Skeletal muscle tissue (tissue), 4 donors: ENCODE data around the gene CALY. TPM values are rescaled to one million over a fixed set of nuclear protein-coding genes. Genes with fewer than 3 reads are reported as not detected.

Experiments used
- H3K27ac ChIP-seq: one replicate; pipeline ENCODE4 v1.7.0; 2013; ENCODE audit warnings: mild to moderate bottlenecking, low read depth, low read length, inconsistent platforms
- H3K27me3 ChIP-seq, 3 donors: one replicate each; pipeline ENCODE4 v1.7.0; 2013; ENCODE audit warnings: low read length in 3 of 3; ENCODE audit not compliant: control insufficient read depth in 3 of 3, insufficient read depth in 3 of 3
- H3K36me3 ChIP-seq, 3 donors: one replicate each; pipeline ENCODE4 v1.7.0; 2013; ENCODE audit warnings: low read length in 3 of 3; ENCODE audit not compliant: control insufficient read depth in 3 of 3, insufficient read depth in 3 of 3
- H3K4me1 ChIP-seq, 3 donors: one replicate each; pipeline ENCODE4 v1.7.0; 2013; ENCODE audit warnings: low read length in 3 of 3, mild to moderate bottlenecking in 3 of 3; ENCODE audit not compliant: control insufficient read depth in 3 of 3, insufficient read depth in 3 of 3
- H3K4me3 ChIP-seq, 3 donors: one replicate each; pipeline ENCODE4 v1.7.0; 2013; ENCODE audit warnings: low read length in 3 of 3
- H3K9ac ChIP-seq, 3 donors: one replicate each; pipeline ENCODE4 v1.7.0; 2013; ENCODE audit warnings: low read length in 3 of 3, mild to moderate bottlenecking in 3 of 3, moderate library complexity in 2 of 3, low read depth in 1 of 3
- H3K9me3 ChIP-seq, 3 donors: one replicate each; pipeline ENCODE4 v1.7.0; 2013; ENCODE audit warnings: low read length in 3 of 3; ENCODE audit not compliant: control insufficient read depth in 3 of 3
- total RNA-seq: library from RNA; depleted of rRNA; stranded (reverse); fragments of >200 nt; gene quantifications from one replicate; pipeline ENCODE4 v1.2.3, GENCODE V29; 2014
- donor health status: Osteomylitis.

Gene CALY
- not detected for total RNA-seq

DNA sequence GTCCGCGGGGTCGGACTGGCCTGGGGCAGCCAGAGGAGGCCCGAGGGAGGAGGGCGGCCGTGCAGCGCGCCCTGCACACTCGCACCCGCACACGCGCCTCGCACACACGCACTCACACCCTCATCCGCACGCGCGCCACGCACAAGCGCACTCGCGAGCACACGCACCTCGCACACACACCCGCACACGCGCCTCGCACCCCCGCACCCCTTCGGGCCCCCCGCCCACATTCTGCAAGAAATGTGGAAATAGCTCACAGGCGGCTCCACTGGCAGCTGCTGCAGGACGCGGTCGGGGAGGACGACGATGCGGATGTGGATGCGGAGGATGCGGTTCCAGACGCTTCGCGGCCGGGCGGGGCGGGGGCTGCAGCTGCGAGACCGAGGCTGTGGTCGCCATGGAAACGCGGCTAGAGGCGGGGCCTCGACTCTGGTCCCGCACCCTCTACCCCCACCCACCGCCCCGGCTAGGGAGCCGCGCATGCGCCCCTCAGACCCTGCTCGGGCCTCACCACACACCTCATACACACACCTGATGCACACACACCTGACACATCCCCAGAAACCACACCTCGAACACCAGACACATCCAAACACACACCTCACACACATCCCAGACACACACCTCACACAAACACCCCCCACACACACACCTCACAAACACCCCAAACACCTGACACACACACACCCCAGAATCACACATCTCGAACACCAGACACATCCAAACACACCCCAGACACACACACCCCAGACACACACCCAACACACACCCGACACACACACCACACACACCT lies at the start of gene CALY:
Gene CALY, minus strand, starts transcription at position 320 of the 793 bp plus-strand sequence. CDS start 7,907 bp downstream, outside the sequence.
- Histone ChIP-seq H3K9me3 (no peaks in the 10 kb centered on the region), H3K27ac (no peak within 1 kb of the TSS), H3K4me1 (peaks cover 5 to 10% (median 9%) of the 10 kb centered on the region in 3 donors), H3K36me3 (no peaks in the 10 kb centered on the region), H3K9ac (no peak within 1 kb of the TSS), H3K4me3 (no peak within 1 kb of the TSS), H3K27me3 (peaks cover 71 to 82% (median 71%) of the 10 kb centered on the region in 3 donors)

GRCh38 chr10:133385214-133385613 lies 48.5 kb upstream of the CALY start:
- Histone ChIP-seq H3K36me3 (peaks cover 0 to 14% (median 6%) of the 10 kb centered on the region in 3 donors), H3K27ac (no peak overlapping the region), H3K9ac (no peak overlapping the region), H3K4me3 (no peak overlapping the region), H3K27me3 (no peaks in the 10 kb centered on the region), H3K9me3 (no peaks in the 10 kb centered on the region), H3K4me1 (no peaks in the 10 kb centered on the region)

- no peak overlapping the region for H3K4me3 ChIP-seq
- no peak overlapping the region for H3K27ac ChIP-seq
- H3K4me1 ChIP-seq = peaks cover 4 to 9% (median 6%) of the 10 kb centered on the region in 3 donors
- H3K36me3 ChIP-seq = peaks cover 0 to 14% (median 6%) of the 10 kb centered on the region in 3 donors
- no peaks in the 10 kb centered on the region for H3K9me3 ChIP-seq
- no peaks in the 10 kb centered on the region for H3K27me3 ChIP-seq
- H3K9ac ChIP-seq = no peak overlapping the region
These were observed 47.4 kb upstream of the CALY start for GRCh38 chr10:133384071-133384470.

- peaks cover 4 to 10% (median 6%) of the 10 kb centered on the region in 3 donors for H3K4me1 ChIP-seq
- no peak overlapping the region for H3K27ac ChIP-seq
- no peak overlapping the region for H3K4me3 ChIP-seq
- no peaks in the 10 kb centered on the region for H3K9me3 ChIP-seq
- no peaks in the 10 kb centered on the region for H3K27me3 ChIP-seq
- H3K9ac ChIP-seq = no peak overlapping the region
- H3K36me3 ChIP-seq = peaks cover 0 to 14% (median 6%) of the 10 kb centered on the region in 3 donors
These were observed 46.9 kb upstream of the CALY start for GRCh38 chr10:133383551-133383950.

DNA sequence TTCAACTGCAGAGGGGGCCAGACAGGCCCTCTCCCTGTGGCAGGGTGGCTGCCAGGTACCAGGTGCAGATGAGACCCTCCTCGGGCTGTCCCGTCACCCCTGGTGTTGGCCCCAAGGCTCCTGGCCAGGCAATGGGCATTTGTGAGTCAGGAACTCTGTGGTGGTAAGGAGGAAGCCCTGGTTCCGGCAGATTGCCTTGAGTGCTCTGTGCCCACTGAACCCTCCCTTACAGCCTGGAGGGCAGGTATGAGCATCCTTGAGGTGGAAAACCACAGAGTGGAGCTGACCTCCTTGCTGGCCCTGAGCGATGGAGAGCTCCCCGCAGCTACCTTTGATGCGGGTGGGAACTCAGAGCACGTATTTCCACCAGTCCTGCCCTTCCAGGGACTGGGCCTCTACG lies 44.3 kb upstream of the CALY start:
- H3K27ac ChIP-seq = no peak overlapping the region
- H3K4me3 ChIP-seq = no peak overlapping the region
- H3K4me1 ChIP-seq = peaks cover 4 to 24% (median 13%) of the 10 kb centered on the region in 3 donors
- no peaks in the 10 kb centered on the region for H3K27me3 ChIP-seq
- H3K36me3 ChIP-seq = peaks cover 0 to 14% (median 6%) of the 10 kb centered on the region in 3 donors
- H3K9ac ChIP-seq = no peak overlapping the region
- no peaks in the 10 kb centered on the region for H3K9me3 ChIP-seq

GRCh38 chr10:133379801-133380666 lies 43.3 kb upstream of the CALY start:
- Histone ChIP-seq H3K9ac (peak overlapping the region in 2 of 3 donors; percentile 64 to 81), H3K27ac (no peak overlapping the region)

GRCh38 chr10:133379152-133379800 lies 42.6 kb upstream of the CALY start, which contains the start of gene PAOX:
TSS of gene PAOX (plus strand) at chr10:133379262. CDS start at chr10:133379317, 55 bp downstream.
- Histone ChIP-seq H3K27me3 (no peaks in the 10 kb centered on the region), H3K9ac (peak within 1 kb of the TSS; percentile 68 to 82 (median 70)), H3K4me1 (peaks cover 4 to 25% (median 13%) of the 10 kb centered on the region in 3 donors), H3K9me3 (no peaks in the 10 kb centered on the region), H3K4me3 (peak within 1 kb of the TSS; percentile 83 to 95 (median 85)), H3K36me3 (peaks cover 0 to 9% (median 2%) of the 10 kb centered on the region in 3 donors), H3K27ac (peak within 1 kb of the TSS; percentile 40)

More at GRCh38 chr10:133379801-133380666, 43.3 kb upstream of the CALY start:
- H3K4me1 ChIP-seq = peaks cover 4 to 24% (median 13%) of the 10 kb centered on the region in 3 donors
- H3K9me3 ChIP-seq = no peaks in the 10 kb centered on the region
- H3K4me3 ChIP-seq = peak overlapping the region; percentile 56 to 70 (median 69)
- H3K36me3 ChIP-seq = peaks cover 0 to 14% (median 6%) of the 10 kb centered on the region in 3 donors
- H3K27me3 ChIP-seq = no peaks in the 10 kb centered on the region

DNA sequence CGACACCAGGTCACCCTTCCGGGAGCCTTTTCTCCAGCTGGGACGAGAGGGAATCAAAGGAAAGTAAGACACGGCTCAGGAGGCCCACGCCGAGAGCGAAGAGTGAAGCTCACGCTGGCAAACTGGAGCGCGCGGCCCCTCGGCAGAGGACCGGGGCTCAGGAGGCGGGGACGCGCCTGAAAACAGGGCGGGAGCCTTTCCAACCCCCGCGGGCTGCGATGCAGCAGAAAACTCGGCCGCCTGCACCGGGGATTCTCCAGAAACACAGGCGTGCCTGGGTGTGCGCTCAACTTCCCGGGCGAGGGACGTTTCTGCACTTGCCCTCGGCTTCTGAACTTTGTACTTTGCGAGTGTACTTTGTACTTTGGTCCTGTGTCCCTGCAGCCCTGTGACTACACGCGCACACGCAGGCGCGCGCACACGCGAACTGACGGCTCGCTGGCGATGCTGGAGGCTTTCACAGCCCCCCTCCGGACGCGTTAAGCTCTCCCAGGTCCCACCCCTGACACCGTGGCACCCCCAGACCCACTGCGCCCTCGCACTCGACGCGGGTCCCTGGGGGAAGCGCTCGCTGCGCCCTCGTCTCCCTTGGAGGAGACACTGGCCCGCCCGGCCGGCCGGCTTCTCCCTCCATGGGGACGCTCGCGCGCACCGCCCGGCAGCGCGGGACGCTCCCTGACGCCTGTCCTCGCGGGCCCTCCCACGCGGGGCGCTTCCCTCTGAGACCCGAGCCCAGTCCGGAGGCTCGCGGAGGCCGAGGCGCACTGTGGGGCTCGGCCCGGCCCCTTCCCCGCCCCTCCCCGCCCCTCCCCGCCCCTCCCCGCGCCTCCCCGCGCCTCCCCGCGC lies 41.8 kb upstream of the CALY start:
- Histone ChIP-seq H3K9me3 (no peaks in the 10 kb centered on the region), H3K9ac (peak overlapping the region; percentile 68 to 82 (median 70)), H3K27ac (peak overlapping the region; percentile 40), H3K4me1 (peaks cover 8 to 29% (median 13%) of the 10 kb centered on the region in 3 donors), H3K4me3 (peak overlapping the region; percentile 83 to 95 (median 85)), H3K36me3 (peaks cover 0 to 3% (median 2%) of the 10 kb centered on the region in 3 donors), H3K27me3 (no peaks in the 10 kb centered on the region)
